GF-D8 (cell line): ENCODE data around the gene PKNOX2.

Source experiments
- DNase-seq: peaks from one replicate; lab custom pipeline; 2025; lab: John Stamatoyannopoulos, UW

Gene PKNOX2

GRCh38 chr11:125412509-125412908 is 248.0 kb downstream of the PKNOX2 start:
- no peak for DNase-seq

GRCh38 chr11:125413226-125413625 is 248.7 kb downstream of the PKNOX2 start:
- DNase-seq, result no peak

- DNase-seq, result no peak
Measured at GRCh38 chr11:125414121-125414520, 249.6 kb downstream of the PKNOX2 start.

GRCh38 chr11:125416981-125417935 is 252.7 kb downstream of the PKNOX2 start:
- no peak for DNase-seq

- DNase-seq, result no peak
Measured at GRCh38 chr11:125418396-125418795, 253.8 kb downstream of the PKNOX2 start.

- no peak for DNase-seq
Measured at GRCh38 chr11:125422681-125423080, 258.1 kb downstream of the PKNOX2 start.

GRCh38 chr11:125423247-125423849 is 258.8 kb downstream of the PKNOX2 start:
- DNase-seq, result no peak

- DNase-seq, result no peak
Measured at GRCh38 chr11:125425601-125426000, 261.1 kb downstream of the PKNOX2 start.

GRCh38 chr11:125426818-125427528 is 262.4 kb downstream of the PKNOX2 start:
- no peak for DNase-seq

GRCh38 chr11:125428486-125429173 is 264.1 kb downstream of the PKNOX2 start:
- DNase-seq, result no peak

- DNase-seq, result no peak
Measured at GRCh38 chr11:125429174-125429707, 264.7 kb downstream of the PKNOX2 start.

- no peak for DNase-seq
Measured at GRCh38 chr11:125429807-125430678, 265.5 kb downstream of the PKNOX2 start.

GRCh38 chr11:125431009-125431408 is 266.5 kb downstream of the PKNOX2 start:
- no peak for DNase-seq

- no peak for DNase-seq
Measured at GRCh38 chr11:125431481-125431880, 266.9 kb downstream of the PKNOX2 start.

GRCh38 chr11:125433454-125434121 is 269.0 kb downstream of the PKNOX2 start:
- DNase-seq, result no peak

GRCh38 chr11:125435461-125436238 is 271.1 kb downstream of the PKNOX2 start:
- DNase-seq, result no peak

GRCh38 chr11:125441648-125442410 is 277.3 kb downstream of the PKNOX2 start:
- no peak for DNase-seq

- DNase-seq, result no peak
Measured at GRCh38 chr11:125442946-125443345, 278.4 kb downstream of the PKNOX2 start.
